ENCODE measurements around the gene UBR4. TPM values are rescaled to one million over a fixed set of nuclear protein-coding genes. Genes with fewer than 3 reads are reported as not detected.

UBR4 gene
- polyA plus RNA-seq, 1 donor from 2014 or later = 49.7 TPM

DNA sequence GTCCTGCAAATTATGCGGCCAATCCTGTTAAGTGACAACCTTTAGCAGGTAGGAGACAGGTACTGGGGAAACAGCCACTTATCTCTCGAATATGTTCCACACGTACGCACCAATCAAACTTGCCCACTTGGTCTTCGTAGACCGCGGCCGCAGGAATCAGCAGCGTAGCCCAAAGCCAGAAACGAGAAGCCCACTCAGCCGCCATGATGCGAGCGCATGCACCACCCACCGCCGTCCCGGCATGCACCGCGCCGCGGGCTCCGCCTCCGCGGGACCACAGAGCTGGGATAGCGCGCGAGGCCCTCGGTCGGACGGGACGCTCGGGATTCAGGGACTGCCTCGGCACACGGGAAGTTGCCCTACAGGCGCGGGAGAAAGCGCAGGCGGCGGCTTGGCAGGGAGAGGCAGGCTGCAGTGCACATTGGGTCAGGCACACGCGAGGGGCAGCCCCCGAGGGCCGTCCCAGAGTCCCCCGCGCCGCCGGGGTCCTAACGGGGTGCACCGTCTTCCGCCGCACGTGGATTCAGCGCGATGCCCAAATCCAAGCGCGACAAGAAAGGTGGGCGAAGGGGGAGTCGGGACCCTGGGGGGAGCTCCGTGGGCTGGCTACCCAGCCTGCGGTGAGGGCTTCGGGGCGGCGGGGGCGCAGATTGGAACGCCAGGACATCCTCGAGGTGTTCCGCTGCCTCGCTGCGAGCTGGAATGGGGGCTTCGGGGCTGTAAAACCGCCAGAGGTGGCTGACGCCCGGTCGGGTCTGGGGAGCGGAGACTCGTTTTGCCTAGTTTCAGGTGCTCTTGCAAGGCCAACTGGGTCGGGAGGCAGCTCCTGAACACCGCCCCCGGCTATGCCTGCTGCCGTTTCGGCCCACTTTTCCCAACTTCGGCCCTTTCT is 41.5 kb upstream of the UBR4 start, which contains the start of the genes EMC1 and MRTO4:
Gene EMC1 (minus strand): TSS at position 220 of the 892 bp plus-strand sequence. CDS start 15 bp downstream, at position 205.
Gene MRTO4 (plus strand): TSS at position 501 of the 892 bp plus-strand sequence. CDS start 31 bp downstream, at position 532.
- peak within 1 kb of the TSS; percentile 88 for H3K4me2 ChIP-seq (ENCODE audit: low read length)
- H2AFZ ChIP-seq (ENCODE audit: low read depth, low read length) = peak within 1 kb of the TSS; percentile 80
- no peaks in the 10 kb centered on the region for H3F3A ChIP-seq (ENCODE audit: insufficient read depth, low read length, poor library complexity, severe bottlenecking)
- peaks cover 36% of the 10 kb centered on the region for H3K79me2 ChIP-seq (replicated peaks; ENCODE audit: insufficient read depth, low read length)
- no peaks in the 10 kb centered on the region for H3K27me3 ChIP-seq (ENCODE audit: insufficient read depth, low read depth, low read length)
- TF ChIP-seq EP300 (conservative IDR thresholded peaks at IDR 0.05; ENCODE audit: poor library complexity, severe bottlenecking) (peak; percentile 40), SMC3 (conservative IDR thresholded peaks at IDR 0.05; ENCODE audit: poor library complexity) (peak; percentile 55), RAD21 (conservative IDR thresholded peaks at IDR 0.05) (no peak), POLR2AphosphoS5 (IDR thresholded peaks at IDR 0.05) (peak; percentile 90), MXI1 (conservative IDR thresholded peaks at IDR 0.05; ENCODE audit: poor library complexity, severe bottlenecking) (peak; percentile 100), EZH2 (IDR thresholded peaks at IDR 0.05; ENCODE audit: borderline replicate concordance, insufficient read depth, low read length, poor library complexity, severe bottlenecking) (no peak), TAF1 (IDR thresholded peaks at IDR 0.05; ENCODE audit: low read depth) (peak; percentile 86)
- TF ChIP-seq, protein P1, sequence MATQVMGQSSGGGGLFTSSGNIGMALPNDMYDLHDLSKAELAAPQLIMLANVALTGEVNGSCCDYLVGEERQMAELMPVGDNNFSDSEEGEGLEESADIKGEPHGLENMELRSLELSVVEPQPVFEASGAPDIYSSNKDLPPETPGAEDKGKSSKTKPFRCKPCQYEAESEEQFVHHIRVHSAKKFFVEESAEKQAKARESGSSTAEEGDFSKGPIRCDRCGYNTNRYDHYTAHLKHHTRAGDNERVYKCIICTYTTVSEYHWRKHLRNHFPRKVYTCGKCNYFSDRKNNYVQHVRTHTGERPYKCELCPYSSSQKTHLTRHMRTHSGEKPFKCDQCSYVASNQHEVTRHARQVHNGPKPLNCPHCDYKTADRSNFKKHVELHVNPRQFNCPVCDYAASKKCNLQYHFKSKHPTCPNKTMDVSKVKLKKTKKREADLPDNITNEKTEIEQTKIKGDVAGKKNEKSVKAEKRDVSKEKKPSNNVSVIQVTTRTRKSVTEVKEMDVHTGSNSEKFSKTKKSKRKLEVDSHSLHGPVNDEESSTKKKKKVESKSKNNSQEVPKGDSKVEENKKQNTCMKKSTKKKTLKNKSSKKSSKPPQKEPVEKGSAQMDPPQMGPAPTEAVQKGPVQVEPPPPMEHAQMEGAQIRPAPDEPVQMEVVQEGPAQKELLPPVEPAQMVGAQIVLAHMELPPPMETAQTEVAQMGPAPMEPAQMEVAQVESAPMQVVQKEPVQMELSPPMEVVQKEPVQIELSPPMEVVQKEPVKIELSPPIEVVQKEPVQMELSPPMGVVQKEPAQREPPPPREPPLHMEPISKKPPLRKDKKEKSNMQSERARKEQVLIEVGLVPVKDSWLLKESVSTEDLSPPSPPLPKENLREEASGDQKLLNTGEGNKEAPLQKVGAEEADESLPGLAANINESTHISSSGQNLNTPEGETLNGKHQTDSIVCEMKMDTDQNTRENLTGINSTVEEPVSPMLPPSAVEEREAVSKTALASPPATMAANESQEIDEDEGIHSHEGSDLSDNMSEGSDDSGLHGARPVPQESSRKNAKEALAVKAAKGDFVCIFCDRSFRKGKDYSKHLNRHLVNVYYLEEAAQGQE (IDR thresholded peaks at IDR 0.05; ENCODE audit: borderline replicate concordance) = peak; percentile 80
- TF ChIP-seq, protein P2, sequence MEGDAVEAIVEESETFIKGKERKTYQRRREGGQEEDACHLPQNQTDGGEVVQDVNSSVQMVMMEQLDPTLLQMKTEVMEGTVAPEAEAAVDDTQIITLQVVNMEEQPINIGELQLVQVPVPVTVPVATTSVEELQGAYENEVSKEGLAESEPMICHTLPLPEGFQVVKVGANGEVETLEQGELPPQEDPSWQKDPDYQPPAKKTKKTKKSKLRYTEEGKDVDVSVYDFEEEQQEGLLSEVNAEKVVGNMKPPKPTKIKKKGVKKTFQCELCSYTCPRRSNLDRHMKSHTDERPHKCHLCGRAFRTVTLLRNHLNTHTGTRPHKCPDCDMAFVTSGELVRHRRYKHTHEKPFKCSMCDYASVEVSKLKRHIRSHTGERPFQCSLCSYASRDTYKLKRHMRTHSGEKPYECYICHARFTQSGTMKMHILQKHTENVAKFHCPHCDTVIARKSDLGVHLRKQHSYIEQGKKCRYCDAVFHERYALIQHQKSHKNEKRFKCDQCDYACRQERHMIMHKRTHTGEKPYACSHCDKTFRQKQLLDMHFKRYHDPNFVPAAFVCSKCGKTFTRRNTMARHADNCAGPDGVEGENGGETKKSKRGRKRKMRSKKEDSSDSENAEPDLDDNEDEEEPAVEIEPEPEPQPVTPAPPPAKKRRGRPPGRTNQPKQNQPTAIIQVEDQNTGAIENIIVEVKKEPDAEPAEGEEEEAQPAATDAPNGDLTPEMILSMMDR (IDR thresholded peaks at IDR 0.05; ENCODE audit: poor library complexity, severe bottlenecking) = peak; percentile 18
- no peaks in the 10 kb centered on the region for H3K9me2 ChIP-seq (ENCODE audit: insufficient read depth, low read length)
- H3K36me3 ChIP-seq (ENCODE audit: insufficient read depth, low read length) = no peaks in the 10 kb centered on the region
- peak within 1 kb of the TSS; percentile 93 for H3K9ac ChIP-seq (ENCODE audit: low read length)
- H4K20me1 ChIP-seq (ENCODE audit: insufficient read depth) = no peaks in the 10 kb centered on the region
- H3K9me3 ChIP-seq (ENCODE audit: low read length) = no peaks in the 10 kb centered on the region
- H3K4me3 ChIP-seq (ENCODE audit: low read length) = peak within 1 kb of the TSS; percentile 93
- peak within 1 kb of the TSS; percentile 98 for H3K27ac ChIP-seq (ENCODE audit: low read length)

DNA sequence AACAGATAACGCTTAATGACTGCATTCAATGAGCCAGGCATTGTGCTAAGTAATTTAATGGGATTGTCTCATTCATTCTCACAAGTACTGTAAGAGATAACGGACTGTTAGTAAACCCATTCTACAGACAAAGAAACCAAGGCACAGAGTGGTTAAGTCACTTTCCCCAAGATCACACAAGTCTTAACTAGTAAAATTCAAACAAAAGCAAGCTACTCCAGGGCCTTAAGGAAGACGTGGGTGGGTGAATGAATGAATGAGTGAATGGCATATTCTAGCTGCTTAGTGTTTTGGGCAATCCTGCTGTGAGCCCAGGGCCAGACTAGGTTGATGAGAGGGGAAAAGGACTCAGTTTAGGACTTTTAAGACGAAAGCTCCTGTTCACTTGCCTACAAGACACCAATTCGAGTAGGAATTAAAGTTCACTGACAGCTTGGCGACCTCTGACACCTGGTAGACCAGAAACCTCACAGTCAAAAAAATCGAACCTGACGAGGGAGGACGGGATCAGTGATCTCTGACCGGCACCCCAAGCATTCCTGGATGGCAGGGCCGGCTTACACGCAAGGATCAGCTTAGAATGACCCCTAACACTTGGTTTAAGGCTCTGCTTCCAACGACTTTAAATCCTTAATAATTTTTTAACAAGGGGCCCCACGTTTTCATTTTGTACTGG is 40.7 kb upstream of the UBR4 start:
- H3K27me3 ChIP-seq (ENCODE audit: insufficient read depth, low read depth, low read length) = no peaks in the 10 kb centered on the region
- H2AFZ ChIP-seq (ENCODE audit: low read depth, low read length) = peak overlapping the region; percentile 80
- peak overlapping the region; percentile 93 for H3K9ac ChIP-seq (ENCODE audit: low read length)
- H3K79me2 ChIP-seq (replicated peaks; ENCODE audit: insufficient read depth, low read length) = peaks cover 36% of the 10 kb centered on the region
- no peaks in the 10 kb centered on the region for H3K9me2 ChIP-seq (ENCODE audit: insufficient read depth, low read length)
- no peaks in the 10 kb centered on the region for H3K36me3 ChIP-seq (ENCODE audit: insufficient read depth, low read length)
- TF ChIP-seq, protein P1 (IDR thresholded peaks at IDR 0.05; ENCODE audit: borderline replicate concordance) = no peak
- no peak for TF ChIP-seq EZH2 (IDR thresholded peaks at IDR 0.05; ENCODE audit: borderline replicate concordance, insufficient read depth, low read length, poor library complexity, severe bottlenecking)
- TF ChIP-seq POLR2AphosphoS5 (IDR thresholded peaks at IDR 0.05) = no peak
- TF ChIP-seq MXI1 (conservative IDR thresholded peaks at IDR 0.05; ENCODE audit: poor library complexity, severe bottlenecking) = no peak
- TF ChIP-seq TAF1 (IDR thresholded peaks at IDR 0.05; ENCODE audit: low read depth) = no peak
- TF ChIP-seq SMC3 (conservative IDR thresholded peaks at IDR 0.05; ENCODE audit: poor library complexity) = no peak
- no peak for TF ChIP-seq EP300 (conservative IDR thresholded peaks at IDR 0.05; ENCODE audit: poor library complexity, severe bottlenecking)
- TF ChIP-seq, protein P2 (IDR thresholded peaks at IDR 0.05; ENCODE audit: poor library complexity, severe bottlenecking) = no peak
- TF ChIP-seq RAD21 (conservative IDR thresholded peaks at IDR 0.05) = no peak
- peak overlapping the region; percentile 98 for H3K27ac ChIP-seq (ENCODE audit: low read length)
- H3K9me3 ChIP-seq (ENCODE audit: low read length) = no peaks in the 10 kb centered on the region
- H3F3A ChIP-seq (ENCODE audit: insufficient read depth, low read length, poor library complexity, severe bottlenecking) = no peaks in the 10 kb centered on the region
- H3K4me3 ChIP-seq (ENCODE audit: low read length) = peak overlapping the region; percentile 93
- H3K4me2 ChIP-seq (ENCODE audit: low read length) = peak overlapping the region; percentile 88
- no peaks in the 10 kb centered on the region for H4K20me1 ChIP-seq (ENCODE audit: insufficient read depth)
